Suppressor macrophage treated with lipopolysaccharide for 1 hour (primary cell): ENCODE results near the gene RGL2.

Experiments used
- DNase-seq, 3 donors: peaks; one replicate each; pipeline ENCODE4 v3.0.0-alpha.2; 2020 to 2022

RGL2 gene

GRCh38 chr6:33316603-33317418 is 18.1 kb upstream of the RGL2 start:
- peak in 1 of 3 donors; percentile 24 for DNase-seq

GRCh38 chr6:33315793-33316602 is 17.3 kb upstream of the RGL2 start:
- no peak for DNase-seq

- DNase-seq: peak in 1 of 3 donors; percentile 46
Measured at GRCh38 chr6:33314943-33315792, 16.4 kb upstream of the RGL2 start.

GRCh38 chr6:33314515-33314942 is 15.8 kb upstream of the RGL2 start:
- DNase-seq: peak; percentile 95 to 97 (median 95)

- peak; percentile 85 to 92 (median 92) for DNase-seq
Measured at GRCh38 chr6:33313709-33314514, 15.2 kb upstream of the RGL2 start, which contains the start of gene TAPBP. TSS of gene TAPBP (minus strand) at chr6:33314078. CDS start at chr6:33314041, 37 bp downstream.

GRCh38 chr6:33313105-33313708 is 14.5 kb upstream of the RGL2 start:
- DNase-seq: peak; percentile 94 to 96 (median 95)

- peak; percentile 67 to 84 (median 71) for DNase-seq
Measured at GRCh38 chr6:33312361-33313104, 13.8 kb upstream of the RGL2 start.

- no peak for DNase-seq
Measured at GRCh38 chr6:33306356-33306755, 7.6 kb upstream of the RGL2 start.

- no peak for DNase-seq
Measured at GRCh38 chr6:33305052-33305451, 6.3 kb upstream of the RGL2 start.

- DNase-seq: no peak
Measured at GRCh38 chr6:33304216-33304615, 5.5 kb upstream of the RGL2 start.

GRCh38 chr6:33301877-33302276 is 3.1 kb upstream of the RGL2 start:
- DNase-seq: no peak

GRCh38 chr6:33299237-33299944 is 649 bp upstream of the RGL2 start:
- DNase-seq: peak; percentile 97 to 99 (median 98)

GRCh38 chr6:33297956-33298772 is 578 bp downstream of the RGL2 start:
- peak; percentile 76 to 81 (median 79) for DNase-seq

- peak in 2 of 3 donors; percentile 44 to 52 for DNase-seq
Measured at GRCh38 chr6:33297406-33297955, 1.3 kb downstream of the RGL2 start.

- no peak for DNase-seq
Measured at GRCh38 chr6:33296797-33297405, 1.8 kb downstream of the RGL2 start.

GRCh38 chr6:33295621-33296369 is 2.9 kb downstream of the RGL2 start:
- DNase-seq: no peak

GRCh38 chr6:33294086-33294823 is 4.5 kb downstream of the RGL2 start:
- no peak for DNase-seq
